Activated CD4-positive, alpha-beta T cell treated with anti-CD3 and anti-CD28 coated beads, Interleukin-2, Interleukin-4, amounts not matched to agents 100 ng/mL and 50 ng/mL, durations not matched to agents 16 hours and 8 hours (primary cell): ENCODE data around the gene ACTL9.
"Not testable (repeated sequence)": the region's sequence is repeated elsewhere in the genome, so short reads cannot be mapped to it uniquely, and the experiment has no call there.

Source experiments
- DNase-seq: peaks from one replicate; pipeline ENCODE4 v3.0.0-alpha.2; 2020; ENCODE audit warnings: low spot score

ACTL9 gene

GRCh38 chr19:8698433-8699063 lies at the start of gene ACTL9:
ACTL9 (minus strand) TSS chr19:8698795; CDS start chr19:8698701, 94 bp downstream.
- DNase-seq: no peak

- DNase-seq: not testable (repeated sequence)
Measured at GRCh38 chr19:8739291-8740065, 40.9 kb upstream of the ACTL9 start.

DNA sequence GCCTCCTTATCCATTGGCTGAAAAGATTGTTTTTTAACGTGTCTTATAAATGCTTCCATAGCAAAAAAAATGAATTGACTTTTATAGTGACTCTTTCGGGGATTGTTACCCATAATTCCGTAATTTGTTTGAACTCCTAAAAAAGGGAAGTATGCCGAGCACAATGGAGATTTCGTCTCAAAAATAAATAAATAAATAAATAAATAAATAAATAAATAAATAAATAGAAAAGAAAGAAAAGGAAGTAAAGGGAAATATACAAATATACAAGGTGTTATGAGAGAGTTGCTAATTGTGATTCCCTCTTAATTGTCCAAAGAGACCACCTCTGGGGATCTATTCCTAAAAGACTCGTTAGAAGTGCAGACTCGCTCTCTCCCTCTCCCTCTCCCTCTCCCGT lies 39.8 kb upstream of the ACTL9 start:
- no peak for DNase-seq

DNA sequence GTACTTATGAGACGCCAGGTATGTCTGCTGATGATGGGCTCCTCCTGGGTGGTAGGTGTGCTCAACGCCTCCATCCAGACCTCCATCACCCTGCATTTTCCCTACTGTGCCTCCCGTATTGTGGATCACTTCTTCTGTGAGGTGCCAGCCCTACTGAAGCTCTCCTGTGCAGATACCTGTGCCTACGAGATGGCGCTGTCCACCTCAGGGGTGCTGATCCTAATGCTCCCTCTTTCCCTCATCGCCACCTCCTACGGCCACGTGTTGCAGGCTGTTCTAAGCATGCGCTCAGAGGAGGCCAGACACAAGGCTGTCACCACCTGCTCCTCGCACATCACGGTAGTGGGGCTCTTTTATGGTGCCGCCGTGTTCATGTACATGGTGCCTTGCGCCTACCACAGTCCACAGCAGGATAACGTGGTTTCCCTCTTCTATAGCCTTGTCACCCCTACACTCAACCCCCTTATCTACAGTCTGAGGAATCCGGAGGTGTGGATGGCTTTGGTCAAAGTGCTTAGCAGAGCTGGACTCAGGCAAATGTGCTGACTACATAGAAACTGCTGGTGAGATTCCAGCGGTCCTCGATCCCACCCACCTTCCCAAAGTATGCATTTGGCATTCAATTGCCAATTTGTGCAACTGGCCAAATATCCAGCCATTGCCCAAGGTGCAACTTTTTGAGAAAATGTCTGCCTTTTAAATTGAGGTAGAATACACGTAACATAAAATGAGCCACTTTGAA lies 33.0 kb upstream of the ACTL9 start:
- no peak for DNase-seq

- DNase-seq: no peak
Measured at GRCh38 chr19:8724276-8724675, 25.7 kb upstream of the ACTL9 start.

- no peak for DNase-seq
Measured at GRCh38 chr19:8722032-8722431, 23.4 kb upstream of the ACTL9 start.

DNA sequence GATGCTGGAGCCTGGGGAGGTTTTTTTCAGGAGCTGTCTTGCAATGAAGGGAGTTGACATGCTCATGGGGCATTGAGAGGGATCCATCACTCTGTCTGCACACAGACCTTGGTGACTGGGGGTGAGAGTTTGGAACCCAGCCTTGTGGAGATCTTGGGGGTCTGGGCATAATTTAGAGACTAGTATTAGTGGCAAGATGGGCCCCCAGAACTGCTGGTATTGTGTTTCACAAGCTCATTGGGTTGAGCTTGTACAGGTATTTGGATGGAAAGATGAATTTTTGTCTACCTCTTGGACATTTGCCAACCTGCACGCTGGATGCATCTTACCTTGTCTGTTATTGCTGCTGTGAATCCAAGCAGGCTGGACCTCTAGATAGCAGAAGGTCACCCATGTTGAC lies 22.7 kb upstream of the ACTL9 start, which contains the start of gene OR2Z1:
Gene OR2Z1, plus strand, starts transcription at position 301 of the 400 bp plus-strand sequence. CDS start 9,395 bp downstream, outside the sequence.
- no peak for DNase-seq

DNA sequence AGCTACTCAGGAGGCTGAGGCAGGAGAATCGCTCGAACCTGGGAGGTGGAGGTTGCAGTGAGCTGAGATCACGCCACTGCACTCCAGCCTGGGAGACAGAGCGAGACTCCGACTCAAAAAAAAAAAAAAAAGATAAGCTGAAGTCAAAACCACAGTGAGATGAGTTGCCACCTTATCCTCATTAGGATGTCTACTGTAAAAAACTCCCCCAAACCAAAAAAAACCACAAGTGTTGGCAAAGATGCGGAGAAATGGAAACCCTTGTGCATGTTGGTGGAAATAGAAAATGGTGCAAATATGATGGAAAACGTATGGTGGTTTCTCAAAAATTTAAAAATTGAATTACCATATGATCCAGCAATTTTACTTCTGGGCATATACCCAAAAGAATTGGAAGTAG lies 11.7 kb upstream of the ACTL9 start:
- not testable (repeated sequence) for DNase-seq

DNA sequence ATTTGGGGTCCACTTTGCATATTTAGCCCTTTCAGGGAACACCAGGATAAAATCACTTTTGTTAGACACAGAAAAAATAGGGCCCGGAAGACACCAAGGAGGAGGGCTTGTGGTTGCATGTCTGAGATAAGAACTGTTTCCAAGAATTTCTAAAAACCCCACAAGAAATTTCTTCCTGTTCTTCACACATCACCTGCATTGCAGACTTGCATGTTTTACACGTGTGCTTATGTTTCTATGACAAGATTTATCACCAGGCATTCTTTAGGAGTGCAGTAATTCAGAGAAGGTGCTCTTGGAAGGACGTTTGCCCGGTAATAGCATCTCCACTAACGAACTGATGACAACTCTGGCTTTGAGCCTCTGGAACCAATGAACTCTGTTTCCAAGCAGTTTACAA lies 7.1 kb upstream of the ACTL9 start:
- DNase-seq: peak; percentile 33

- not testable (repeated sequence) for DNase-seq
Measured at GRCh38 chr19:8705304-8705703, 6.7 kb upstream of the ACTL9 start.

- DNase-seq: no peak
Measured at GRCh38 chr19:8703223-8703622, 4.6 kb upstream of the ACTL9 start.

DNA sequence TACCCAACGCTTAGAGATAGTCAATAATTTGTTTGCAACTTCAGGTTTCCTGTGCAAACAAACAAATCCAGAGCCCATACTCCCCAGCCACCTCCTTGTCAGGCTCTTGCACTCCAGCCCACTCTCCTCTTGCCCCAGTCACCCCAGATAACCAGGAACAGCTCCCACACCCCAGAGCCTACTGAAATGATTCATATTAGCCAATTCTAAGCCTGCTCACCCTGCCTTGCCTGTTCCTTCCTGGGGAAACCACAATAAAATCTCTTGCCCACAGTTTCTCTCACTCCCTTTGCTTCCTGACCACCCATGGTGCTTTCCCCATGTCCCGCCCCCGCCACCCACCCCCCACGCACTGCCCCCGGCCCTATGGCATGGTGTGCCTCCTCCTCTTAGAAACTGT lies 3.8 kb upstream of the ACTL9 start:
- peak; percentile 65 for DNase-seq

GRCh38 chr19:8700956-8701355 lies 2.4 kb upstream of the ACTL9 start:
- DNase-seq: no peak

GRCh38 chr19:8699908-8700307 lies 1.3 kb upstream of the ACTL9 start:
- DNase-seq: no peak

DNA sequence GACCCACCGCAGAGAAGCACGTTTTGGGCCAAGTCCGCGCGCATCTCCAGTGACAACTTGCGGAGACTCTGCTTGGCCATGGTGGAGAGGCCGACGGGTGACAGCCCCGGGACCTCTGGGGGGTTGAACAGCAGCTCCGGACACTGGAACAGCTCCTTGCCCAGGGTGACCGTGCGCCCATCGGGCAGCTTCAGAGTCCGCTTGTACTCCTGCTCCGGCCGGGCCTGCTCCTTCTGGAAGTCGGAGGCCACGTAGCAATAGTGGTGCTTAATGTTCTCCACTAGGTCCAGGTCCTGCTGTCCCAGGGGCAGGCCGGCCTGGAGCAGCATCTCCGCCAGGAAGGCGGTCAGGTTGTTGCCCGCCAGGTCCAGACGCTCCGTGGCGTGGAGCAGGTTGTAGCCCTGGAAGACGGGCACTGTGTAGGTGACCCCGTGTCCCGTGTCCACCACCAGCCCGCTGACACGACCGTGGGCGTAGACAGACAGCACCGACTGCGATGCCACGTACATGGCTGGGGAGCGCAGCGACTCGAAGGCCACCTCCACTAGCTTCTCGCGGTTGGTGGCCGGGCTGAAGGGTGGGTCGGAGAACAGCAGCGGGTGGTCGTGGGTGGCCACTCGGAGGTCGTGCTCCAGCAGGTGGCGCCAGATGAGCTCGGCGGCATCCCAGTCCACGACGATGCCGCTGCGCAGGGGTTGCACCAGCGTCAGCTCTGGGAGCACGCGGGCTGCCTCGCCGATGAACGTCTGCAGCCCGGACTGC lies 743 bp downstream of the ACTL9 start:
- no peak for DNase-seq

DNA sequence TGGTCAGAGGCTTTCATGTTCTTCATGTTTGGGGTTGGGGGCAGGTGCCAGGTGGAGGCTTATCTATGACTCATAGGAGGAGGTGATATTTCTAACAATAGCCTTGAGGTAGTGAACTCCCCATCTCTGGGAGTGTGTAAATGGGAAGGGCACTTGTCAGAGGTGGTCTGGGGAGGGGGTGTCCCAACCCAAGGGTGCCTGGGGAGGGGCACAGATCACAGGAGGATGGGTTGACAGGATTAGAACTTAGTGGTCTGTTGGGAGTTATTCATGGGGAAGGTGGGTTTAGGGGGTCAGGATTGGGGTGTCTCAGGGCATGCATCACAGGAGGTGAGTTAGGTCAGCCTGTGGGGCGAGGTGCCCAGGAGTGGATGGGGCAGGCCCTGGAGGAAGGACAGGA lies 1.6 kb downstream of the ACTL9 start:
- no peak for DNase-seq

DNA sequence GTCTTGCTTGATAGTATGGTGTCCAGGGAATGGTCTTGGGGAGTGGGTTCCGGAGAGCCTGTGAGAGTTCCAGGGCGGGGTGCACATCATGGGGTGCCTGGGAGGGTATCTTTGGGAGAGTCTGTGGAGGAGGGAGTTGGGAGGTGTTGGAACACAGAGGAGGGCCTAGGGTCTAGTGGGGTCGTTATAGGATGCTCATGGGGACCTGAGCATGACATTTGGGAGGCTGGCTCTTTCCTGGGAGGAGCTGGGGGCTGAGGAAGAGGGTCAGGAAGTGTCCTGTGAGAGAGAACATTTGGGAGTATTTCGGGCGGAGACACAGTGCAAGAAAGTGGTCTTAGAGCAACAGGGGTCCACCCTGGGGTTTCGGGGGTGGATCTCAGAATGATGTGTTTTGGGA lies 2.7 kb downstream of the ACTL9 start:
- DNase-seq: no peak

GRCh38 chr19:8695501-8695900 lies 3.1 kb downstream of the ACTL9 start:
- no peak for DNase-seq

GRCh38 chr19:8690753-8691539 lies 7.6 kb downstream of the ACTL9 start:
- DNase-seq: no peak

GRCh38 chr19:8688930-8689329 lies 9.7 kb downstream of the ACTL9 start:
- DNase-seq: no peak

- no peak for DNase-seq
Measured at GRCh38 chr19:8686549-8686948, 12.0 kb downstream of the ACTL9 start.
